ENCODE results near the gene KRT83. TPM values are rescaled to one million over a fixed set of nuclear protein-coding genes. Genes with fewer than 3 reads are reported as not detected.
"Not testable (repeated sequence)": the region's sequence is repeated elsewhere in the genome, so short reads cannot be mapped to it uniquely, and the experiment has no call there.

Gene KRT83
- total RNA-seq, 1 experiment from 2014 or later: not detected

DNA sequence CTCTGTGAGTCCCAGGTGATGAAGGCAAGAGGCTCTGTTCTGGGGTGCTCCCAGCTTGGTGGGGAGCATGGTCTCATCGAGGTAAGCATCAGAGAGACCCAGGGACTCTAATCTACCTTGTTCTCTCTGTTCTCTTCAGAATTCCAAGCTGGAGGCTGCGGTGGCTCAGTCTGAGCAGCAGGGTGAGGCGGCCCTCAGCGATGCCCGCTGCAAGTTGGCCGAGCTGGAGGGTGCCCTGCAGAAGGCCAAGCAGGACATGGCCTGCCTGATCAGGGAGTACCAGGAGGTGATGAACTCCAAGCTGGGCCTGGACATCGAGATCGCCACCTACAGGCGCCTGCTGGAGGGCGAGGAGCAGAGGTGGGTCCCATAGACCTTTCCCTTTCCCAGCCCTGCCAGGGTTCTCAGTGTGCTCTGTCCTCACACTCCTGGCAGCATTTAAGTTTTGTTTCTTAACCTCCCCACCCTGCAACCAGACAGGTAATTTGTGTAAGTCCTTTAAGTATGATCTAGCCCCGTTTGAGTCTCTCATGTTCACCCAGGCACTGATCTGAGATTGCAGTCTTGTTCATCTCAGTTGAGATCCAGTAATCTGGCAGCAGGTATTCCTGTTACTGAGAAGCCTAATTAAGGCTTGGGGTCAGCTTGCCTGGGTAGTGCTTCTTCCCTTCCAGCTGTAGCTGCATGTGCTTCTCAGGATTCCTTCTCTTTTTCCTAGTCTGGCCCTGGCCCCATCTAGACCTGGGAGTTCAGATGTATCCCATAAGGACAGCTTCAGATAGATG, 15.1 kb downstream of the KRT83 start:
- no TSS peak for BruUV-seq (replicated peaks)
- intact Hi-C loops (cut with micrococcal nuclease; ENCODE audit: unreplicated experiment): no loop called here
- H3K27me3 ChIP-seq (replicated peaks; ENCODE audit: insufficient read depth, low read depth, low read length, poor library complexity): peaks cover 21% of the 10 kb centered on the region
- no peaks in the 10 kb centered on the region for H3K9me3 ChIP-seq (ENCODE audit: low read depth, low read length, poor library complexity, severe bottlenecking)
- ChIA-PET POLR2A (ENCODE audit: low non-redundant PET) (no interaction called here), CTCF (no interaction called here)
- DNase-seq (ENCODE audit: low spot score): no peak
- TF ChIP-seq EZH2 (IDR thresholded peaks at IDR 0.05; ENCODE audit: borderline replicate concordance, low read depth, low read length, poor library complexity, severe bottlenecking): no peak
- TF ChIP-seq, protein P1, sequence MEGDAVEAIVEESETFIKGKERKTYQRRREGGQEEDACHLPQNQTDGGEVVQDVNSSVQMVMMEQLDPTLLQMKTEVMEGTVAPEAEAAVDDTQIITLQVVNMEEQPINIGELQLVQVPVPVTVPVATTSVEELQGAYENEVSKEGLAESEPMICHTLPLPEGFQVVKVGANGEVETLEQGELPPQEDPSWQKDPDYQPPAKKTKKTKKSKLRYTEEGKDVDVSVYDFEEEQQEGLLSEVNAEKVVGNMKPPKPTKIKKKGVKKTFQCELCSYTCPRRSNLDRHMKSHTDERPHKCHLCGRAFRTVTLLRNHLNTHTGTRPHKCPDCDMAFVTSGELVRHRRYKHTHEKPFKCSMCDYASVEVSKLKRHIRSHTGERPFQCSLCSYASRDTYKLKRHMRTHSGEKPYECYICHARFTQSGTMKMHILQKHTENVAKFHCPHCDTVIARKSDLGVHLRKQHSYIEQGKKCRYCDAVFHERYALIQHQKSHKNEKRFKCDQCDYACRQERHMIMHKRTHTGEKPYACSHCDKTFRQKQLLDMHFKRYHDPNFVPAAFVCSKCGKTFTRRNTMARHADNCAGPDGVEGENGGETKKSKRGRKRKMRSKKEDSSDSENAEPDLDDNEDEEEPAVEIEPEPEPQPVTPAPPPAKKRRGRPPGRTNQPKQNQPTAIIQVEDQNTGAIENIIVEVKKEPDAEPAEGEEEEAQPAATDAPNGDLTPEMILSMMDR (conservative IDR thresholded peaks at IDR 0.05; ENCODE audit: low read depth, low read length): peak; percentile 36
- H3K4me1 ChIP-seq (ENCODE audit: insufficient read depth, low read length, poor library complexity, severe bottlenecking): no peaks in the 10 kb centered on the region
- no peaks in the 10 kb centered on the region for H3K36me3 ChIP-seq (ENCODE audit: insufficient read depth, low read length, poor library complexity, severe bottlenecking)
- no peak overlapping the region for H3K27ac ChIP-seq (ENCODE audit: low read depth, low read length, poor library complexity, severe bottlenecking)
- no peak overlapping the region for H3K4me3 ChIP-seq (ENCODE audit: low read depth, low read length, poor library complexity, severe bottlenecking)

GRCh38 chr12:52304941-52305411, 16.2 kb downstream of the KRT83 start:
- POLR2A ChIA-PET (ENCODE audit: low non-redundant PET); intact Hi-C loops (cut with micrococcal nuclease; ENCODE audit: unreplicated experiment); H3K4me3 ChIP-seq (ENCODE audit: low read depth, low read length, poor library complexity, severe bottlenecking); BruUV-seq (replicated peaks); DNase-seq (ENCODE audit: low spot score); H3K27ac ChIP-seq (ENCODE audit: low read depth, low read length, poor library complexity, severe bottlenecking); H3K36me3 ChIP-seq (ENCODE audit: insufficient read depth, low read length, poor library complexity, severe bottlenecking); CTCF ChIA-PET; H3K4me1 ChIP-seq (ENCODE audit: insufficient read depth, low read length, poor library complexity, severe bottlenecking); H3K9me3 ChIP-seq (ENCODE audit: low read depth, low read length, poor library complexity, severe bottlenecking): not testable (repeated sequence)
- peaks cover 21% of the 10 kb centered on the region for H3K27me3 ChIP-seq (replicated peaks; ENCODE audit: insufficient read depth, low read depth, low read length, poor library complexity)

DNA sequence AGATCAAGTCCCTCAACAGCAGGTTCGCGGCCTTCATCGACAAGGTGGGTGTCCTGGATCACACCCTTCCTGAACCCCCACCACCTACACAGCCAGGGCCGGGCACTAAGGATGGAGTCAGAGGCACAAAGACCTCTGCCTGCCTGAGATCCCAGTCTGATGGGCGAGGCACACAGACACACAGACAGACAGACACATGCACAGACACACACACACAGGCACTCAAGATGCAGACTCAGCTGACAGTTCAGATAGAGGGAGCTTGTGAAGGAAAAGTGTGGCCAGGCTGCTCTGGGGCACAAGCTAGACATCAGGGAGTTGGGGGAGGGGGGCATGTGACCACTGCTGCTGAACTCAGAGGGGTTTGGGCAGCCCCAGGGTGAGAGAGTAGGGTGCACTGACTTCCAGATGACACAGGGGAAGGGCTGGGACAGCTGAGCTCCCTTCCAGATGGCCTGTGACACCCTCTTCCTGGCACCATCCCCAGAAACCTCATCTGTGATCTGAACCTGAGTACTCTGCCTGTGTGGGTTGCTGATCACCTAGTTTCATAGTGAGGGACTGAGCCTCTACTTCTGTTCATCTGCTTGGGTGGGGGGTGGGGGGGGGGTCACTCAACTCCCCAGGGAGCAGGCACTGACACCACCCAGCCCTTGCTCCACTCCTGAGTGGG, 18.8 kb downstream of the KRT83 start:
- POLR2A ChIA-PET (ENCODE audit: low non-redundant PET); H3K4me1 ChIP-seq (ENCODE audit: insufficient read depth, low read length, poor library complexity, severe bottlenecking); H3K4me3 ChIP-seq (ENCODE audit: low read depth, low read length, poor library complexity, severe bottlenecking); H3K9me3 ChIP-seq (ENCODE audit: low read depth, low read length, poor library complexity, severe bottlenecking); H3K36me3 ChIP-seq (ENCODE audit: insufficient read depth, low read length, poor library complexity, severe bottlenecking); H3K27ac ChIP-seq (ENCODE audit: low read depth, low read length, poor library complexity, severe bottlenecking); DNase-seq (ENCODE audit: low spot score); BruUV-seq (replicated peaks); CTCF ChIA-PET; intact Hi-C loops (cut with micrococcal nuclease; ENCODE audit: unreplicated experiment); H3K27me3 ChIP-seq (replicated peaks; ENCODE audit: insufficient read depth, low read depth, low read length, poor library complexity): not testable (repeated sequence)

DNA sequence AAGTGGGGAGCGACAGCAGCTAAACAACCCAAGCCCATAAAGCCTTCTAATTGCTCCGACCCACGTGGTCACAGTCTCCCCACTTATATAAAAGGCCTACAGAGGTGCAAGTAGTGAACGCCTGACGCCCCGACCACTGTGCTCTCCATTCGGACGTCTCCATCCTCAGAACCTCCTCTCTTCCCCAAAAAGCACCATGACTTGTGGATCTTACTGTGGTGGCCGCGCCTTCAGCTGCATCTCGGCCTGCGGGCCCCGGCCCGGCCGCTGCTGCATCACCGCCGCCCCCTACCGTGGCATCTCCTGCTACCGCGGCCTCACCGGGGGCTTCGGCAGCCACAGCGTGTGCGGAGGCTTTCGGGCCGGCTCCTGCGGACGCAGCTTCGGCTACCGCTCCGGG, 19.5 kb downstream of the KRT83 start:
- CTCF ChIA-PET; H3K27ac ChIP-seq (ENCODE audit: low read depth, low read length, poor library complexity, severe bottlenecking); intact Hi-C loops (cut with micrococcal nuclease; ENCODE audit: unreplicated experiment); DNase-seq (ENCODE audit: low spot score); H3K27me3 ChIP-seq (replicated peaks; ENCODE audit: insufficient read depth, low read depth, low read length, poor library complexity); H3K9me3 ChIP-seq (ENCODE audit: low read depth, low read length, poor library complexity, severe bottlenecking); BruUV-seq (replicated peaks); POLR2A ChIA-PET (ENCODE audit: low non-redundant PET); H3K4me1 ChIP-seq (ENCODE audit: insufficient read depth, low read length, poor library complexity, severe bottlenecking); H3K4me3 ChIP-seq (ENCODE audit: low read depth, low read length, poor library complexity, severe bottlenecking); H3K36me3 ChIP-seq (ENCODE audit: insufficient read depth, low read length, poor library complexity, severe bottlenecking): not testable (repeated sequence)

Measured in A673 (cell line).